ENCODE measurements around the gene CEP72. TPM values are rescaled to one million over a fixed set of nuclear protein-coding genes. Genes with fewer than 3 reads are reported as not detected.

Gene CEP72
- total and polyA plus RNA-seq, 2 donors (not counting 1 experiment from before 2014, with no cell fraction given): 7.7 to 32.9 TPM

- no peak overlapping the region for H2AFZ ChIP-seq (ENCODE audit: insufficient read depth, low read depth, low read length, poor library complexity, severe bottlenecking)
- CTCF ChIA-PET: no interaction called here
- POLR2A ChIA-PET: no interaction called here
- no peak overlapping the region for H3K27ac ChIP-seq (ENCODE audit: low read length in 2 of 2)
- H3K9me3 ChIP-seq (ENCODE audit: control extremely low read depth in 1 of 3, control insufficient read depth in 2 of 3, insufficient read depth in 1 of 3, low read length in 2 of 3): peaks cover 0 to 11% (median 0%) of the 10 kb centered on the region in 3 donors
- H3K9ac ChIP-seq (ENCODE audit: low read length): no peak overlapping the region
- DNase-seq: no peak
- no peaks in the 10 kb centered on the region for H3K79me2 ChIP-seq (ENCODE audit: control insufficient read depth, insufficient read depth, low read length)
- no peak overlapping the region for H3K4me3 Mint-ChIP-seq
- no peak overlapping the region for H3K4me3 ChIP-seq (ENCODE audit: control extremely low read depth in 1 of 5, extremely low read depth in 1 of 5, insufficient read depth in 1 of 5, low read depth in 2 of 5, low read length in 4 of 5)
- TF ChIP-seq EZH2 (IDR thresholded peaks at IDR 0.05; ENCODE audit: borderline replicate concordance, insufficient read depth, low read depth, low read length, poor library complexity, severe bottlenecking) (no peak), CTCF (IDR thresholded peaks at IDR 0.05) (no peak)
- intact Hi-C loops (cut with micrococcal nuclease): no loop called here
- no peak overlapping the region for H3K4me2 ChIP-seq (replicated peaks; ENCODE audit: low read depth, low read length, poor library complexity, severe bottlenecking)
- H3K27me3 Mint-ChIP-seq: no peaks in the 10 kb centered on the region
- ATAC-seq (ENCODE audit: low read depth): no peak
- peaks cover 0 to 31% of the 10 kb centered on the region in 2 experiments for H3K36me3 ChIP-seq (replicated peaks in 1 of 2; ENCODE audit: control extremely low read depth in 1 of 2, control insufficient read depth in 1 of 2, extremely low read depth in 1 of 2, insufficient read depth in 2 of 2, low read length in 1 of 2)
- no peak overlapping the region for H3K27ac Mint-ChIP-seq
- WGBS (ENCODE audit: insufficient coverage): 97% methylated on average over 9 of the region's 18 CpGs
- no peaks in the 10 kb centered on the region for H4K20me1 ChIP-seq (ENCODE audit: control insufficient read depth, insufficient read depth, low read length, poor library complexity, severe bottlenecking)
- no peaks in the 10 kb centered on the region for H3K4me1 ChIP-seq (ENCODE audit: control insufficient read depth in 2 of 2, insufficient read depth in 2 of 2, low read length in 2 of 2)
- no peaks in the 10 kb centered on the region for H3K9me3 Mint-ChIP-seq (ENCODE audit: insufficient read depth)
- H3K27me3 ChIP-seq (replicated peaks in 1 of 4; ENCODE audit: control extremely low read depth in 1 of 4, control insufficient read depth in 3 of 4, insufficient read depth in 4 of 4, low read length in 3 of 4): no peaks in the 10 kb centered on the region
- no peaks in the 10 kb centered on the region for H3K4me1 Mint-ChIP-seq
Measured at GRCh38 chr5:635306-636055, 23.3 kb downstream of the CEP72 start.

- Mint-ChIP-seq H3K27ac (no peak overlapping the region), H3K9me3 (ENCODE audit: insufficient read depth) (no peaks in the 10 kb centered on the region), H3K4me1 (no peaks in the 10 kb centered on the region), H3K27me3 (no peaks in the 10 kb centered on the region), H3K4me3 (no peak overlapping the region)
- POLR2A ChIA-PET: no interaction called here
- intact Hi-C loops (cut with micrococcal nuclease): no loop called here
- Histone ChIP-seq H3K79me2 (ENCODE audit: control insufficient read depth, insufficient read depth, low read length) (no peaks in the 10 kb centered on the region), H3K4me3 (ENCODE audit: control extremely low read depth in 1 of 5, extremely low read depth in 1 of 5, insufficient read depth in 1 of 5, low read depth in 2 of 5, low read length in 4 of 5) (no peak overlapping the region), H3K27me3 (replicated peaks in 1 of 4; ENCODE audit: control extremely low read depth in 1 of 4, control insufficient read depth in 3 of 4, insufficient read depth in 4 of 4, low read length in 3 of 4) (no peaks in the 10 kb centered on the region), H3K4me1 (ENCODE audit: control insufficient read depth in 2 of 2, insufficient read depth in 2 of 2, low read length in 2 of 2) (no peaks in the 10 kb centered on the region), H2AFZ (ENCODE audit: insufficient read depth, low read depth, low read length, poor library complexity, severe bottlenecking) (no peak overlapping the region), H4K20me1 (ENCODE audit: control insufficient read depth, insufficient read depth, low read length, poor library complexity, severe bottlenecking) (no peaks in the 10 kb centered on the region), H3K27ac (ENCODE audit: low read length in 2 of 2) (no peak overlapping the region), H3K36me3 (replicated peaks in 1 of 2; ENCODE audit: control extremely low read depth in 1 of 2, control insufficient read depth in 1 of 2, extremely low read depth in 1 of 2, insufficient read depth in 2 of 2, low read length in 1 of 2) (peaks cover 0 to 38% of the 10 kb centered on the region in 2 experiments), H3K4me2 (replicated peaks; ENCODE audit: low read depth, low read length, poor library complexity, severe bottlenecking) (no peak overlapping the region), H3K9me3 (ENCODE audit: control extremely low read depth in 1 of 3, control insufficient read depth in 2 of 3, insufficient read depth in 1 of 3, low read length in 2 of 3) (peaks cover 0 to 11% (median 0%) of the 10 kb centered on the region in 3 donors), H3K9ac (ENCODE audit: low read length) (no peak overlapping the region)
- ATAC-seq (ENCODE audit: low read depth) (no peak), DNase-seq (no peak)
- WGBS (ENCODE audit: insufficient coverage): 95% methylated on average over 20 of the region's 20 CpGs
- TF ChIP-seq EZH2 (IDR thresholded peaks at IDR 0.05; ENCODE audit: borderline replicate concordance, insufficient read depth, low read depth, low read length, poor library complexity, severe bottlenecking) (no peak), CTCF (IDR thresholded peaks at IDR 0.05) (no peak)
- CTCF ChIA-PET: no interaction called here
Measured at GRCh38 chr5:636951-637350, 24.8 kb downstream of the CEP72 start.

Measured in B cell (primary cell).